Parathyroid adenoma (tissue), 2 donors: ENCODE data around the gene FTCDNL1.

Experiments
- H2AFZ ChIP-seq: fragments of 300-600 bp; sonication (generic); one replicate; pipeline ENCODE4 v1.7.0; 2017; ENCODE audit warnings: antibody characterized with exemption, mild to moderate bottlenecking
- H3K27ac ChIP-seq: fragments of 300-600 bp; sonication (generic); one replicate; pipeline ENCODE4 v1.7.0; 2017
- H3K27me3 ChIP-seq: fragments of 300-600 bp; sonication (generic); one replicate; pipeline ENCODE4 v1.7.0; 2017; ENCODE audit warnings: low read length; ENCODE audit not compliant: control insufficient read depth, insufficient read depth
- H3K36me3 ChIP-seq: fragments of 300-600 bp; sonication (generic); one replicate; pipeline ENCODE4 v1.7.0; 2017; ENCODE audit warnings: low read length; ENCODE audit not compliant: control insufficient read depth, insufficient read depth
- H3K4me1 ChIP-seq: fragments of 300-600 bp; sonication (generic); one replicate; pipeline ENCODE4 v1.7.0; 2017; ENCODE audit warnings: control low read depth
- H3K4me2 ChIP-seq: fragments of 300-600 bp; sonication (generic); one replicate; pipeline ENCODE4 v1.7.0; 2017; ENCODE audit warnings: low read length
- H3K4me3 ChIP-seq: fragments of 300-600 bp; sonication (generic); one replicate; pipeline ENCODE4 v1.7.0; 2017; ENCODE audit warnings: low read depth, low read length
- H3K79me2 ChIP-seq: fragments of 300-600 bp; sonication (generic); one replicate; pipeline ENCODE4 v1.7.0; 2017; ENCODE audit warnings: control low read depth
- H3K9ac ChIP-seq: fragments of 300-600 bp; sonication (generic); one replicate; pipeline ENCODE4 v1.7.0; 2017; ENCODE audit warnings: mild to moderate bottlenecking
- H3K9me3 ChIP-seq: fragments of 300-600 bp; sonication (generic); one replicate; pipeline ENCODE4 v1.7.0; 2017; ENCODE audit warnings: low read length; ENCODE audit not compliant: control insufficient read depth
- TF ChIP-seq, protein P1 (sequence below): fragments of 300-600 bp; sonication (generic); IDR thresholded peaks from one replicate; pipeline ENCODE4 v1.7.0; 2017; ENCODE audit warnings: antibody characterized with exemption, mild to moderate bottlenecking
- donor health status: primary hyperparathyroidism.

FTCDNL1 gene

DNA sequence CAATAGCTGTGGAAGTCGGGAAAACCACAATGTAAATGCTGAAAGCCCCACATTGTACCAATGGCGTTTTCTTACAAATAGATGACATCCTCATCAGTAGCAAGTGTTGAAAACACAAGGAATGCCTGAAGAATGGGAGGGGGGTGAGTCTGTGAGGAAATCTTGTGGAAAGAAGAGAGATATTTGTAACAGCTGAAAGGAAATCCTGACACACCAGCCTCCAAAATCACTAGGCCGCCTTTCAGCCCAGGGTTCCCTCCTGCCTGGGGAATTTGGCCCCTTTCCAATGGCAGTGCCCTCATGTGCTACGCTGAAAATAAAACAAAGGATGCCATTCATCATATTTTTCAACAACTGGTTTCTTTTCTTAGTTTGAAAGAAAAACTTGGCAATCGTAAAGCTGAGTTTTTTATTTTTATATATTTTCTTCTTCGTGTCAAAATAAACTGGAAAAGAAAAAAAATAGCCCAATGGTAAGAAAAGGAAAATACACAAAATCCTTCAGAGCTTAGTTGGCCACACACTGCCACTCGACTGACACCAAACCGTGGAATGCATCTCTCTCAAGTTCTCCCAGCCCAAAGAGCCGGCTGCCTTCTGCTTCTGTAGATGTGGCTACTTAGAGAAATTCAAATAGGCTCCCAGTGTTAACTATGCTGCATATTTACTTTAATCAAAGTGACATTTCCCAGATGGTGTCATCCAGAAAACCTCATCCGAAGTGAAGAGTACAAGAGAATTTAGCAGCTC lies 52.0 kb downstream of the FTCDNL1 start:
- Histone ChIP-seq H3K27ac (no peak overlapping the region), H3K9ac (no peak overlapping the region), H3K4me2 (no peak overlapping the region), H3K79me2 (no peaks in the 10 kb centered on the region), H3K9me3 (no peaks in the 10 kb centered on the region), H2AFZ (no peak overlapping the region), H3K4me1 (peaks cover 2% of the 10 kb centered on the region), H3K27me3 (no peaks in the 10 kb centered on the region), H3K36me3 (no peaks in the 10 kb centered on the region), H3K4me3 (no peak overlapping the region)
- TF ChIP-seq, protein P1, sequence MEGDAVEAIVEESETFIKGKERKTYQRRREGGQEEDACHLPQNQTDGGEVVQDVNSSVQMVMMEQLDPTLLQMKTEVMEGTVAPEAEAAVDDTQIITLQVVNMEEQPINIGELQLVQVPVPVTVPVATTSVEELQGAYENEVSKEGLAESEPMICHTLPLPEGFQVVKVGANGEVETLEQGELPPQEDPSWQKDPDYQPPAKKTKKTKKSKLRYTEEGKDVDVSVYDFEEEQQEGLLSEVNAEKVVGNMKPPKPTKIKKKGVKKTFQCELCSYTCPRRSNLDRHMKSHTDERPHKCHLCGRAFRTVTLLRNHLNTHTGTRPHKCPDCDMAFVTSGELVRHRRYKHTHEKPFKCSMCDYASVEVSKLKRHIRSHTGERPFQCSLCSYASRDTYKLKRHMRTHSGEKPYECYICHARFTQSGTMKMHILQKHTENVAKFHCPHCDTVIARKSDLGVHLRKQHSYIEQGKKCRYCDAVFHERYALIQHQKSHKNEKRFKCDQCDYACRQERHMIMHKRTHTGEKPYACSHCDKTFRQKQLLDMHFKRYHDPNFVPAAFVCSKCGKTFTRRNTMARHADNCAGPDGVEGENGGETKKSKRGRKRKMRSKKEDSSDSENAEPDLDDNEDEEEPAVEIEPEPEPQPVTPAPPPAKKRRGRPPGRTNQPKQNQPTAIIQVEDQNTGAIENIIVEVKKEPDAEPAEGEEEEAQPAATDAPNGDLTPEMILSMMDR, result no peak

DNA sequence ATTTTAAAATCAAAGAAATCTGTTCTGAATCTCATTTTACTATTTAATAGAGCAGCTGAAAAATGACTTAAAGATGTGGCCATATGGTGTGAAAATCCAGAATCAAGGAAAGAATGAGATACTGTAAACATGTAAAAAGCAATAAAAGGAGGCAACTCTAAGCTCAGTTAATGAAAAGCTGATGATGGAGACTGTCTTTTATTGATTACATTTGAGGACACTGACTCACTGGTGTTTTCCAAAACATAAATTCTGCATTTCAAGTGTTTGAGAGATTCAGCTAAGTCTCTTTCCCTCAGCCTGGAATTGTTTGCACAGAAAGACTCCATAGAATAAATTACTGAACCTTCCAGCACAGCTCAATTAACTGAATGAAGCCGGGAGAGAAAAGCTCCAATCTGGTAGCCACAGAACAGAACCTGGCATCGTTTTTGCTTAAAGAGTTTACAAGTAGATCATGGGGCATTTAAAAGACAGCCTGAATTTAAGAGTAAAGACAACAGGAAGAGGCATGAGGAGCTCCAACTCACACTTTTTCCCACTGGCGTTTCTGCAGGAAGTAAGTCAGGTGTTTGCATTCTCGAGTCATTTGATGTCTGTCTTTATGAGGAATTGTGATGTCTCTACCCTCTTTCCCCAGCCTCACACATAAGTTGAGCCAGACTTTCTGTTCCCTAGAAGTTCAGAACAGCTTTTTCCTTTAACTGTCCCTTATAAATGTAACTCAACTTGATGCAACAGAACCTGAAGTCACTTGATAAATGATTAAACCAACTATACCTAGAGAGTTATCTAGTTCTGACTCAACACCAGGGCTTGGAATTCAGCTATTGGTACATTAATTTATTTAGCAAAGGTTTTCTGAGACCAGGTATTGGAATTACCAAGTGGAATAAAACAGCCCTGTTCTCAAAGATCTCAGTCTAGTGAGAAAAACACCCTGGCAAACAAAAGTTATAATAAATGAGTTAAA lies 53.3 kb downstream of the FTCDNL1 start:
- H3K9me3 ChIP-seq, result no peaks in the 10 kb centered on the region
- H3K4me3 ChIP-seq, result no peak overlapping the region
- no peak overlapping the region for H3K27ac ChIP-seq
- H2AFZ ChIP-seq, result no peak overlapping the region
- no peaks in the 10 kb centered on the region for H3K36me3 ChIP-seq
- no peaks in the 10 kb centered on the region for H3K79me2 ChIP-seq
- H3K4me1 ChIP-seq, result peaks cover 2% of the 10 kb centered on the region
- H3K9ac ChIP-seq, result no peak overlapping the region
- H3K4me2 ChIP-seq, result no peak overlapping the region
- no peaks in the 10 kb centered on the region for H3K27me3 ChIP-seq
- TF ChIP-seq, protein P1, result no peak

DNA sequence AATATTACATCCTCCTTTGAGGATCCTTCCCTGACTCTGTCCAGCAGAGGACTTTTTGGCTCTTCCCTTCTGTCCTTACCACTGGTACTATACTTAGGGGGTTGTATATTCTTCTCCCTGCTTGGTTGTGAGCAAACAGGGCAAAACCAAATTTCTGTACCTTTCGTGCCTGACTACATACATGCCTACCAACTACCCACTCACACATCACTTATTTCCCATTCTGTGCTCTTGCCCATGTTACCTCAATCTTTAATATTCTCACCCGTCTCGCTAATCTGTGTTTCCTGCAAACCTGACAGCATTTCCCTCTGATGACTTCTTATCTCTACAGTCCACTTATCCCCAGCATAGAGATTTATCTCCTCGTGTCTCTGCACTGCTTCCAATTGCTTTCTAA lies 58.6 kb downstream of the FTCDNL1 start:
- Histone ChIP-seq H3K79me2 (no peaks in the 10 kb centered on the region), H3K9me3 (no peaks in the 10 kb centered on the region), H3K9ac (no peak overlapping the region), H3K4me2 (no peak overlapping the region), H3K27me3 (no peaks in the 10 kb centered on the region), H3K4me3 (no peak overlapping the region), H3K36me3 (no peaks in the 10 kb centered on the region), H3K4me1 (no peaks in the 10 kb centered on the region), H2AFZ (no peak overlapping the region), H3K27ac (no peak overlapping the region)
- TF ChIP-seq, protein P1, result no peak

- no peak overlapping the region for H3K4me3 ChIP-seq
- TF ChIP-seq, protein P1, result no peak
- H3K27me3 ChIP-seq, result no peaks in the 10 kb centered on the region
- H3K4me1 ChIP-seq, result no peaks in the 10 kb centered on the region
- H2AFZ ChIP-seq, result no peak overlapping the region
- H3K9me3 ChIP-seq, result no peaks in the 10 kb centered on the region
- H3K36me3 ChIP-seq, result no peaks in the 10 kb centered on the region
- H3K4me2 ChIP-seq, result no peak overlapping the region
- H3K9ac ChIP-seq, result no peak overlapping the region
- no peaks in the 10 kb centered on the region for H3K79me2 ChIP-seq
- H3K27ac ChIP-seq, result no peak overlapping the region
Measured at GRCh38 chr2:199791326-199791725, 59.7 kb downstream of the FTCDNL1 start.
